WI38 (cell line): ENCODE measurements around the gene NANS.

Experiments
- H3K4me3 ChIP-seq: 2 replicates; pipeline ENCODE4 v1.5.1; 2011; ENCODE audit warnings: low read depth, mild to moderate bottlenecking, control low read depth, low read length
- CTCF ChIP-seq: IDR thresholded peaks from 2 replicates; pipeline ENCODE4 v1.5.1; 2012; ENCODE audit warnings: low read depth, mild to moderate bottlenecking, control low read depth, low read length

The NANS gene

DNA sequence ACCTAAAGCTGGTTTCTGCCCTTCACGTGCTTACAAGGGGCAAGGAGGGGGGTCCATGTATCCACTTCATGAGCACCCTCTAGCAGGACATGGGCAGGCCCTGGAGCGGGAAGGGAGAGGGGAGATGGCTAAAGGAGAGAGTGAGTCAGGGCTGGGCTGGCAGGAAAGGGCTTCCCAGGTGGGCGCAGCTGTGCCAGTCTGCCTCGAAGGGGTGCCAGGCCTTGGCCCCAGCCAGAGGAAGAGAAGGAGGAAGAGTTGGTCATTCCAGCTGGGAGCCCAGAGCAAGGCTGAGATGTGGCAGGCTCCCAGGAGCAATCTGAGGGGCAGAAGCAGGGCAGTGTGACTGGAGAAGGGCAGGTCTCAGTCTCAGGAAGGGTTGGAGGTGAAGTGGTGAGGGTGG, 37.8 kb downstream of the NANS start:
- no peak overlapping the region for H3K4me3 ChIP-seq
- no peak for TF ChIP-seq CTCF

- no peak overlapping the region for H3K4me3 ChIP-seq
- no peak for TF ChIP-seq CTCF
Measured at GRCh38 chr9:98094851-98095250, 38.3 kb downstream of the NANS start.

- no peak for TF ChIP-seq CTCF
- no peak overlapping the region for H3K4me3 ChIP-seq
Measured at GRCh38 chr9:98095401-98095800, 38.9 kb downstream of the NANS start.

DNA sequence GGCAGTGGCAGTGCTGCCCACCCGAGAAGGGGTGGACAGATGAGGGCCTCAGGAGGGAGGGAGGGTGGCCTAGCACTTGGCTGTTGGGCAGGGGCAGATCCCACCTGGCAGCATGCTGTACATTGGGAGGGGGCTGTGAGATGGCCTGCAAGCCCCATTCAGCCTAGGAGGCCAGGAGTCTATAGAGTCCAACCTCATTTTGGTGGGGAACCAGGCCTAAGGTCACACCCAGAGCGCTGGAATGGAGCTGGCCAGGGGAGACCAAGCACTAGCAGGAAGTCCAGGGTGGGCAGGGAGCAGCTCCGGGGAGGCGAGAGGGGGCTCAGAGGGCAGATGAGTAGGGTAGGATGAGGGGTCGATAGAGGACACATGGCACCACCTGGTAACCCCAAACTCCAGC, 39.6 kb downstream of the NANS start:
- no peak overlapping the region for H3K4me3 ChIP-seq
- no peak for TF ChIP-seq CTCF

GRCh38 chr9:98097836-98098235, 41.3 kb downstream of the NANS start:
- H3K4me3 ChIP-seq, result no peak overlapping the region
- no peak for TF ChIP-seq CTCF

DNA sequence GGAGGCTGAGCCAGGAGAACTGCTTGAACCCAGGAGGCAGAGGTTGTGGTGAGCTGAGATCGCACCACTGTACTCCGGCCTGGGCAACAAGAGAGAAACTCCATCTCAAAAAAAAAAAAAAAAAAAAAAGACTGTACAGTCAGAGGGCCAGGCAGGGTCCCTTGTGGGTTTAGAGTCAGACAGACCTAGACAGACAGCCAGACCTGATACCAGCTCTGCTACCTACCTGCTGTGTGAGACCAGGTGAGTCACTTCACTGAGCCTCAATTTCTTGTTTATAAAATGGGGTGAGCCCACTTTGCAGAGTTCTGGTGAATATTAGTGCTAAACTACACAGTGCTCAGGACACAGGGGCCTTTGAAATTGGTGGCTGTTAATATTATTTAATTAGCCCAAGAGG, 42.8 kb downstream of the NANS start:
- H3K4me3 ChIP-seq, result no peak overlapping the region
- TF ChIP-seq CTCF, result no peak

GRCh38 chr9:98099898-98100297, 43.4 kb downstream of the NANS start:
- TF ChIP-seq CTCF, result no peak
- no peak overlapping the region for H3K4me3 ChIP-seq
